Testis (tissue), 3 donors: ENCODE results near the gene VASH1. TPM values are rescaled to one million over a fixed set of nuclear protein-coding genes. Genes with fewer than 3 reads are reported as not detected.

Experiments
- DNase-seq: peaks from one replicate; pipeline ENCODE4 v3.0.0-alpha.2; 2019
- H3K27ac ChIP-seq, 2 donors: fragments of 200-600 bp; sonication (generic); one replicate each; pipeline ENCODE4 v1.5.1; 2019
- H3K27me3 ChIP-seq: fragments of 200-600 bp; sonication (generic); one replicate; pipeline ENCODE4 v1.5.1; 2019
- H3K36me3 ChIP-seq: fragments of 200-600 bp; sonication (generic); one replicate; pipeline ENCODE4 v1.5.1; 2017; ENCODE audit warnings: low read depth; ENCODE audit errors: missing control alignments
- H3K4me1 ChIP-seq: fragments of 200-600 bp; sonication (generic); one replicate; pipeline ENCODE4 v1.5.1; 2019
- H3K4me3 ChIP-seq, 2 donors: fragments of 200-600 bp; sonication (generic); one replicate each; pipeline ENCODE4 v1.5.1; 2017 to 2019
- H3K9me3 ChIP-seq: fragments of 200-600 bp; sonication (generic); one replicate; pipeline ENCODE4 v1.5.1; 2017
- CTCF ChIP-seq, 3 experiments: fragments of 450-650 bp in 2 of 3; fragments of 200-600 bp in 1 of 3; sonication (generic) in 1 of 3; IDR thresholded peaks; one replicate each; pipeline ENCODE4 v1.5.1; 2016 to 2019; ENCODE audit warnings: antibody characterized with exemption in 3 of 3, mild to moderate bottlenecking in 2 of 3, moderate library complexity in 1 of 3
- POLR2A ChIP-seq: fragments of 450-650 bp; IDR thresholded peaks from one replicate; pipeline ENCODE4 v1.6.1; 2017; ENCODE audit warnings: antibody characterized with exemption, mild to moderate bottlenecking, moderate library complexity
- WGBS, 2 donors: methylation state at CpG; one replicate each; pipeline ENCODE4 v1.1.5; 2018; 5-methylcytosine and 5-hydroxymethylcytosine counted together
- intact Hi-C: fragments of 100-400 bp; cut with DNase I; formaldehyde crosslinking; loops from one replicate; pipeline ENCODE4 v1.15.1; 2023; ENCODE audit warnings: low total_unique reads
- polyA plus RNA-seq: library from polyadenylated mRNA; stranded (reverse); fragments of 350-450 nt; fragmentation: Illumina TruSeq; extraction: RNeasy Lipid Tissue Mini Kit (QIAGEN cat#74804); gene quantifications from one replicate; pipeline ENCODE4 v1.2.3, GENCODE V29; 2014; ENCODE audit warnings: low read depth, low replicate concordance; ENCODE audit not compliant: insufficient read depth
- total RNA-seq, 2 donors: library from RNA; depleted of rRNA; stranded (reverse); fragments of >200 nt; gene quantifications; one replicate each; pipeline ENCODE4 v1.2.3, GENCODE V29; 2016

The VASH1 gene
- total and polyA plus RNA-seq, 3 donors from 2014 or later: 26.6 to 32.0 (median 31.7) TPM

- Histone ChIP-seq H3K27ac (no peak overlapping the region), H3K4me3 (no peak overlapping the region), H3K9me3 (no peaks in the 10 kb centered on the region), H3K4me1 (peaks cover 16% of the 10 kb centered on the region), H3K36me3 (no peaks in the 10 kb centered on the region), H3K27me3 (no peaks in the 10 kb centered on the region)
- TF ChIP-seq CTCF (IDR thresholded peaks at IDR 0.05): no peak
- DNase-seq: no peak
- intact Hi-C loops: no loop called here
- 41 to 46% methylated on average over 9 of the region's 9 CpGs for WGBS, 2 donors
These were observed 66.5 kb downstream of the VASH1 start for GRCh38 chr14:76827696-76828296.

- no peak for DNase-seq
- intact Hi-C loops: no loop called here
- Histone ChIP-seq H3K27ac (peak overlapping the region in 1 of 2 donors; percentile 1), H3K9me3 (no peaks in the 10 kb centered on the region), H3K4me1 (peaks cover 16% of the 10 kb centered on the region), H3K4me3 (no peak overlapping the region), H3K36me3 (no peaks in the 10 kb centered on the region), H3K27me3 (no peaks in the 10 kb centered on the region)
- WGBS, 2 donors: 61 to 64% methylated on average over 16 to 17 of the region's 17 CpGs
- no peak for TF ChIP-seq CTCF (IDR thresholded peaks at IDR 0.05)
- no peak for TF ChIP-seq POLR2A
These were observed 67.2 kb downstream of the VASH1 start for GRCh38 chr14:76828339-76829012.

GRCh38 chr14:76829013-76829365 lies 67.7 kb downstream of the VASH1 start:
- intact Hi-C loops: no loop called here
- no peak for DNase-seq
- WGBS, 2 donors: 53 to 76% methylated on average over 3 of the region's 3 CpGs
- Histone ChIP-seq H3K4me3 (no peak overlapping the region), H3K36me3 (no peaks in the 10 kb centered on the region), H3K4me1 (peaks cover 16% of the 10 kb centered on the region), H3K9me3 (no peaks in the 10 kb centered on the region), H3K27ac (peak overlapping the region in 1 of 2 donors; percentile 41), H3K27me3 (no peaks in the 10 kb centered on the region)
- TF ChIP-seq CTCF (IDR thresholded peaks at IDR 0.05) (no peak), POLR2A (no peak)

- WGBS, 2 donors: 56 to 81% methylated on average over 4 to 7 of the region's 7 CpGs
- intact Hi-C loops: no loop called here
- DNase-seq: peak; percentile 86
- TF ChIP-seq CTCF (IDR thresholded peaks at IDR 0.05) (no peak), POLR2A (no peak)
- H3K36me3 ChIP-seq: no peaks in the 10 kb centered on the region
- no peaks in the 10 kb centered on the region for H3K27me3 ChIP-seq
- H3K9me3 ChIP-seq: no peaks in the 10 kb centered on the region
- peak overlapping the region in 1 of 2 donors; percentile 41 for H3K27ac ChIP-seq
- no peak overlapping the region for H3K4me3 ChIP-seq
- peaks cover 16% of the 10 kb centered on the region for H3K4me1 ChIP-seq
These were observed 68.6 kb downstream of the VASH1 start for GRCh38 chr14:76829650-76830421.
